Stimulated activated effector memory CD8-positive, alpha-beta T cell treated with anti-CD3 and anti-CD28 coated beads, Interleukin-12 subunit alpha, Interleukin-12 subunit beta, amount 100 ng/mL, for 72 hours (primary cell): ENCODE measurements around the gene DUSP11.

Experiments used
- ATAC-seq: fragments of 150-1000 bp; cut with Tn5 transposase; 2 replicates; pipeline ENCODE4 v1.10.0; 2021
- DNase-seq, 2 donors: peaks; one replicate each; pipeline ENCODE4 v3.0.0; 2021 to 2022; ENCODE audit warnings: low spot score in 2 of 2
- H3K27ac Mint-ChIP-seq: one replicate; pipeline ENCODE4 v1.8.0; 2022; ENCODE audit warnings: mild to moderate bottlenecking, mixed read lengths
- H3K36me3 Mint-ChIP-seq: one replicate; pipeline ENCODE4 v1.8.0; 2022; ENCODE audit warnings: mild to moderate bottlenecking, mixed read lengths
- H3K4me1 Mint-ChIP-seq: one replicate; pipeline ENCODE4 v1.8.0; 2022; ENCODE audit warnings: mixed read lengths
- H3K4me3 Mint-ChIP-seq: one replicate; pipeline ENCODE4 v1.8.0; 2022; ENCODE audit warnings: mild to moderate bottlenecking, mixed read lengths
- H3K9me3 Mint-ChIP-seq: one replicate; pipeline ENCODE4 v1.8.0; 2022; ENCODE audit warnings: mixed read lengths

DUSP11 gene

DNA sequence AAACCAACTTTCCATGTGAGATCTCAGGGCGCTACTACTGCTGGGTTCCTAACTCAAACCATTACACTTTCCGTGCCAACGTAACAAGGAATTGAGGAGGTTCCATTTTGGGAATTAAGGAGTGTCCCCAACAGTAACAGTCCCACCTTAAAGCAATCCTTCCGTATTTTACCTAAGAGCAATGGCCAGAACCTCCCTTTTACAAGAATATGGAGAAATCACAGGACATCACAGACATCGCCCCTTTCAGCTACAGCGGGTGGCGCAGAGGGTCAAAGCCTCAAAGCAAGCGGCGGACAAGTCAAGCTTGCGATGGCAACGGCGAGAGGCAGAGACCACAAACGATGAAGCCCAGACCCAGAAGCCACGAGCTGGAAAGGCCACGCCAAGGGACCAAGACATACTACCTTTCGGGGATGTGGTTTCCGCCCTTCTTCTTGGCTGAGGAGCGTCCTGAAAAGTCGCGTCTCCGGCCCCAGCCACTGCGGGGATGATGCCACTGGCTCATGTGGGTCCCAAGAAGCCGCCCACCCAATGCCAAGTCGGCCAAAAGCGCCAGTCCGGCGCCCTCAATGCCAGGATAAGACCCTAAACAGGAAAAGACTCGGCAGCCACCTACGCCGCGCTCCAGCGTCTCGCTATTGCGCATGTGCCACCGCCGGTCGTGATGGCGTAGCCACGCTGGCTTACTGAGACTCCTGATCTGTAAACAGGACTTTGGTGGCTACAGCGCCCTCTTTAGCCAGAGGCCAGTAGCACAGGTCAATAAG lies at the start of gene DUSP11:
DUSP11 (minus strand) TSS at position 637 of the 770 bp plus-strand sequence; CDS start at position 508, 129 bp downstream.
- ATAC-seq (peak; percentile 100), DNase-seq (peak; percentile 97 to 100)
- Mint-ChIP-seq H3K27ac (peak within 1 kb of the TSS; percentile 94), H3K36me3 (peaks cover 41% of the 10 kb centered on the region), H3K4me1 (peaks cover 24% of the 10 kb centered on the region), H3K9me3 (no peaks in the 10 kb centered on the region), H3K4me3 (peak within 1 kb of the TSS; percentile 94)

DNA sequence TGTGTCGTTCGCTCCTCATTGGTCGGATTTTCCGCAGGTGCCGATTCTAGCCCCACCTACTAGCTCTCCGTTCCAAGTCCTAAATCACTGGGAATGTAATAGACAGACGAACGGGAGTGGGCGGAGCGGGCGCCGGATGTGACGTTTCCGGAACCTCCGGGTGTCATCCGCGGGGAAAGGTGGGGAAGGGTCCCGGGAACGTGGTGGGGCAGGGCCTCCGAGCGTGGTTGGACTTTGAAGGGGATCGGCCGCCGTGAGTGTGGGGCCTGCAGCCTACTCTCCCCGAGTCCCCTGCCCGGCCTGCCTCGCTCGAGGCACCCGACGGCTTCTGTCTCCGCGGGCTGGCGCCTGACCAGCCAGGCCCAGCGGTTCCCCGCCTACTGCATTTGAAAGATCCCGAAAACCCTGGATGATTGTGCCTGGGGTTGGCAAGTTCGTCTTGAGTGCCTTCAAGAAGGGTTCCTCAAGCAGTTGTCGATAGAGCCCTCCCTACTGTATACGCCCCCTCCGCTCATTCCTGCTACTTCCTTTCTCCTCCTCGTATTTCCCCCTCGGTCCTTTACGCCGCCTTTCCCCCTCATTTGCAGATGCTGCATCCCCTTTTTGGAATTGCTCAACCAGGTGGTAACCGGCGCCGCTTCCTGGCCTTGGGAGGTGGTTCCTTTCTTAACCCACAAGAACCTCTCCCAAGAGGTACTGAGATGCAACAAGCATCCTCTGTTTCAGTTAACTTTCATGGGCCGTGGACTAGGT lies 49.1 kb upstream of the DUSP11 start, which contains the start of gene STAMBP:
STAMBP (plus strand) TSS at position 144 of the 753 bp plus-strand sequence. CDS start 1,896 bp downstream, outside the sequence.
- ATAC-seq, result peak; percentile 63
- Mint-ChIP-seq H3K4me1 (peaks cover 58% of the 10 kb centered on the region), H3K9me3 (no peaks in the 10 kb centered on the region), H3K36me3 (peaks cover 36% of the 10 kb centered on the region), H3K4me3 (peak within 1 kb of the TSS; percentile 96), H3K27ac (peak within 1 kb of the TSS; percentile 98)
- DNase-seq, result peak; percentile 68 to 93

DNA sequence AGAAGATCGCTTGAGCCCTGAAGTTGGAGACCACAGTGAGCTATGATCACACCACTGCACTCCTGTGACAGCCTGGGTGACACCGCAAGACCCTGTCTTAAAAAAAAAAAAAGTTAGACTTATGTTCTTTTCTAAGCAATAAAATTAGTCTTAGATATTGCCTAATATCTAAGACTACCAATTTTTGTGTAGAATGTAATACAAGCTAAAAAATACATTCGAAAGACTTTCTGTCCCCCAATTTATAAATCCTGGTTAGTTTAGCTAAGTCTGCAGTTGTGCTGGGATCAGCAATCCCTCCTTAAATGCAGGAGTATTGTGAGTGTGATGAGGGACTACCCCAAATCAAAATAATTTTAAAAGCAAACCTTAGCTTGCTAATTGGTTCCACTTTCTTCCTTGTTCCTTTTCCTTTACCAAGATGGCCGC lies 48.5 kb upstream of the DUSP11 start:
- Mint-ChIP-seq H3K4me1 (peaks cover 62% of the 10 kb centered on the region), H3K27ac (peak overlapping the region; percentile 98), H3K36me3 (peaks cover 30% of the 10 kb centered on the region), H3K9me3 (no peaks in the 10 kb centered on the region), H3K4me3 (peak overlapping the region; percentile 96)
- DNase-seq (no peak), ATAC-seq (no peak)

DNA sequence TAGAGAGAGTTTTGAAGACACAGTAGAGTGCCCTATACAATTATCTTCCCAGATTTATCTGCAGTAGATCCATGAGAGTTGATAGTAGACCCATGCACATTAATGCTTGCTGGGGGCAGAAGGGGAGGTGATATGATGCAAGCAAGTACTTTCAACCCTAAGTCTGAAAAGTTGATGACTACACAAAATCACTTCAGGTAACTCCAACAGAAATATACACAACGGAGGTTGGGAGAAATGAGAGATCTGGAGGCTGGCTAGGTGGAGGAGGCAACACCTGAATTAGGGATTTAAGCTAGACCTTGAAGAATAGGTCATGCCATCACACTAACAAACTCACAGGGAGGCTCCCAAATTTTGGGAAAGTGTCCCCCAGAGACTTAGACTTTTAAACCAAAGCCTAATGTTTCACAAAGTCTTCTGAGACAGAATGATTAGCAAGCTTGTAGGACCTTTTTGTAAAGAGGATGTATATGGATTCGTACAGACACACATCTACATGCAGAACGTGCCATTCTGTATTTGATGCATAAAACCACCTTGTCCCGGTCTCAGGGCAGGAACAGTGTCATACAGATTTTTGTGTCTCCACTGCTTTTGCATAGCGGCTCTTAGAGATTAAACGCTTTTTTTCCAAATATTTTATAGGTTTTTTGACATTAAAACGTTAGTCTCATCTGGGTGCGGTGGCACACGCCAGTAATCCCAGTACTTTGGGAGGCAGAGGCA lies 47.9 kb upstream of the DUSP11 start:
- Mint-ChIP-seq H3K27ac (peak overlapping the region; percentile 71), H3K9me3 (no peaks in the 10 kb centered on the region), H3K36me3 (peaks cover 24% of the 10 kb centered on the region), H3K4me1 (peaks cover 65% of the 10 kb centered on the region), H3K4me3 (peak overlapping the region; percentile 96)
- no peak for DNase-seq
- ATAC-seq, result no peak

DNA sequence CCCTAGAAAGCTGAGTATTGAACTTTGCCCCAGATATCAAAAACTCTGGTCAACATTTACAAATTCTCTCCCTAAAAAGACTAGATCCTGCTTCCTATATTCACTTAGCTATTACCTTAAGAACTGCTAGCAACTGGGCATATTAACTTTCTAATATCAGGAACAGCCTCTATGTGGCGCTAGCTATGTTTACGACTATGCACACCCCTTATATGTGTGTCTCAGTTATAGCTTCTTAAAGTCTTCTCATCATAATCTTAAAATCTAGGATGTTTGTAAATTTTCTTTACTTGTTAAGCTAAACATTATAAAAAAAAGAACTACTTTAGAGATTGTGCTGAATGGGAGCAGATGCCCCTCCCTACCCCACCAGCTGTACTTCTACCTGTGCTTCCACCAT lies 47.1 kb upstream of the DUSP11 start:
- Mint-ChIP-seq H3K9me3 (no peaks in the 10 kb centered on the region), H3K36me3 (peaks cover 16% of the 10 kb centered on the region), H3K4me3 (peak overlapping the region; percentile 96), H3K4me1 (peaks cover 64% of the 10 kb centered on the region), H3K27ac (peak overlapping the region; percentile 71)
- DNase-seq (no peak), ATAC-seq (no peak)

DNA sequence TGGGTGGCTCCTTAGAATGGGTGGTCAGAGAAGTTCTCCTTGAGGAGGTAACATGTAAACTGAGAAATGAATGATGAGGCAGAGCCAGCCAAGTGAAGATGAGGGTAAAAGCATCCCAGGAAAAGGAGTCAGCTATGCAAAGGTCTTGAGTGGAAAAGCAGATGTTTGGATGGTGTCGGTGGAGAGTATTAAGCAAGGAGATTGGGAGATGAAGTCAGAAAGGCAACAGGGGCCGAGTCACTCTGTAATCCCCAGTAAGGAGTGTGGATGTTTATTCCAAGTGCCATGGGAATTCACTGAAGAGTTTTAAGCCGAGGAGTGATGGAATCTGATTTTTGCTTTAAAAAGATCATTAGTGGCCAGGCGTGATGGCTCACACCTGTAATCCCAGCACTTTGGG lies 45.5 kb upstream of the DUSP11 start:
- H3K4me3 Mint-ChIP-seq, result no peak overlapping the region
- DNase-seq, result no peak
- H3K4me1 Mint-ChIP-seq, result peaks cover 64% of the 10 kb centered on the region

DNA sequence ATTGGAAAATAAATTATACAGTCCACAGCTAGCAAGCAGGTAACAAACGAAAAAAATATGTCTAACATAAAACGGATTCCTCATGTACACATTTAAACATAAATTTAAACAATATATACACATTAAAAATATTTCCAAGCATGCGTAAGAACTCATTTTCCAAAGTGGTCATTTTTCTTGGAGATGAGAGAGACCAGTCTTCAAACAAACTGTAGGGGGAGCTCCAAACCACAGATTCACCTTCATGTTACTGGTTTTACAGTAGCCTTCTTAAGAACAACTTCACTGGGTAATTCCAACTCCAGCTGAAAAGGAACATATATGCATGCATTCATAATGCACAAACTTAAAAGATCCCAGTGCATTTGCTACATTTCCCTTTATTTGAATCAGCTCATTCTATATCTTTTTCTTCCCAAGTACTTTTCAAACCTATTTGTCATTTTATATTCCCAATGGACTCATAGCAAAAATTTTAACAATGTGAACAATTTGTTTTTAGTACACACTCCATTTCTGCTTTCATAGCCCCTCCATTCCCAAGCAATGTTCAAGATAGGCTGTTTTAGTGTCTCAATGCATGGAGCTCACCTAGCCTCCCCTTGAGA lies 44.1 kb upstream of the DUSP11 start:
- Mint-ChIP-seq H3K4me1 (peaks cover 52% of the 10 kb centered on the region), H3K4me3 (no peak overlapping the region), H3K9me3 (no peaks in the 10 kb centered on the region), H3K36me3 (no peaks in the 10 kb centered on the region), H3K27ac (no peak overlapping the region)
- DNase-seq, result no peak
- ATAC-seq, result no peak

More for the DNA sequence above, 45.5 kb upstream of the DUSP11 start:
- H3K36me3 Mint-ChIP-seq, result no peaks in the 10 kb centered on the region
- no peak for ATAC-seq
- no peaks in the 10 kb centered on the region for H3K9me3 Mint-ChIP-seq
- no peak overlapping the region for H3K27ac Mint-ChIP-seq

DNA sequence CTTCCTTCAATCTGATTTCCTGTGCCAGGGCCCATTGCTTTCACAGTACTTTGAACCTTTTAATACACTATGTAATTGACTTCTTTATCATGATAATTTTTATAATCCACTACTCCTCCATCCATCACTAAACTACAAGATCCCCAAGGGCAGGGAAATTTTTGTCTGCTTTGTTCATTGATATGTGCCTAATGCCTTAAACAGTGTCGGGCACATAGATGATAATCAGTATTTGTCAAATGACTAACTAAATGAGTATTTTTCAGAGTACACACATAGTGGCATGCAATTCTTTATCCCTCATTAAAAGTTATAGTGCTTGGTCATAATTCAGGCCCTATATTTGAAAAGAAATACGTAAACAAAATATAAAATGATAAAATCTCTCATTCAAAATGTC lies 43.5 kb upstream of the DUSP11 start:
- Mint-ChIP-seq H3K4me3 (no peak overlapping the region), H3K4me1 (peaks cover 46% of the 10 kb centered on the region), H3K27ac (no peak overlapping the region), H3K9me3 (no peaks in the 10 kb centered on the region), H3K36me3 (no peaks in the 10 kb centered on the region)
- DNase-seq (no peak), ATAC-seq (no peak)

DNA sequence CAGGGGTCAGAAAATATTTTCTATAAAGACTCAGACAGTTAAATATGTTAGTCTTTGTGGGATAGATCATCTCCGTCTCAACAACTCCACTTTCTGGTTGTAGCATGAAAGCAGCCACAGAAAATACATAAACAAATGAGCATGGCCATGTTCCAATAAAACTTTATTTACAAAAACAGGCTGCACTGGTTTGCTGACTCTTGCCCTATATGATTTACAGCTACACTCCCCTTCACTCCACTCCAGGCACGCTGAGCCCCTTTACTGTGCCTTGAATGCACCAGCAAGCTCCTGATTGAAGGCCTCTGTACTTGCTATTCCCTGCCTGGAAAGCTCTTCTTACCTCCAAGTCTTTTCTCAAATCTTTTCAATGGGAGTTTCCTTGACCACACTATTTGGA lies 43.1 kb upstream of the DUSP11 start:
- ATAC-seq (no peak), DNase-seq (no peak)
- no peaks in the 10 kb centered on the region for H3K36me3 Mint-ChIP-seq
- H3K9me3 Mint-ChIP-seq, result no peaks in the 10 kb centered on the region
- H3K27ac Mint-ChIP-seq, result no peak overlapping the region
- no peak overlapping the region for H3K4me3 Mint-ChIP-seq
- peaks cover 45% of the 10 kb centered on the region for H3K4me1 Mint-ChIP-seq

DNA sequence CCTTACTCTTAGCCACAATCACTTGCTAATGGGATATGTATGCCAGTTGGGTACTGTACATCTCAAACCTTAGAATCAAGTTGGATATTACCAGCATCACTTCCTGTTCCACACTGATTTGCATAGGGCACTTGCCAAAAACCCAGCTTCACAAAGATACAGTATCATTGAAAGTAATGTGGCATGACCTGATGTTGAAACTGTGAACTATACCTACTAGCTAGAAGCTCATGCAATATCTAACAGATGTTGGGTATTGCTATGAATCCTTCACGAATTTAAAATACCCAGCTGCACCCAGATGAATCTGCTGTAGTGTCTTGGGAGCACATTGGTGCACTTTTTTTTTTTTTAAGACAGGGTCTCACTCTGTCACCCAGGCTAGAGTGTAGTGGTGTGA lies 42.4 kb upstream of the DUSP11 start:
- Mint-ChIP-seq H3K27ac (no peak overlapping the region), H3K4me3 (peak overlapping the region; percentile 55), H3K9me3 (no peaks in the 10 kb centered on the region), H3K4me1 (peaks cover 38% of the 10 kb centered on the region), H3K36me3 (no peaks in the 10 kb centered on the region)
- ATAC-seq, result peak; percentile 68
- DNase-seq, result no peak

DNA sequence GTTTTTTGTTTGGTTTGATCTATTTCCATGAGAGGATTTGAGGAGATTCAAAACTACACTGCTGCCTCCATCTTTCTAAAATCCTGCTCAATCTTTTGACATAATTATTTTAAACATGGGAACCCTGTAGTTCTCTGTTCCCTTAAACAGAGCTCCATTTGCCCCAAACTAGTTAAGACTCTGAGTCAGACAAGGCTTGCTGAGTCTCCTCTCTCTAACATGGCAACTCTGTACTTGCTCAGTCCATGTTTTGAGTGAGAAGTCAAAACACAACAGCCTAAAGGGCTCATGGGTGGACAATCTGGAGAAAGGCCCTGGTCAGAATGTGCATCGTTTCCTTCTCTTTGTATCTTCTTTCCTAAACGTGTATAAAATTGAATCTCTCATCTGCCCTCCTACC lies 41.8 kb upstream of the DUSP11 start:
- Mint-ChIP-seq H3K4me1 (peaks cover 36% of the 10 kb centered on the region), H3K27ac (peak overlapping the region; percentile 79), H3K9me3 (no peaks in the 10 kb centered on the region), H3K36me3 (no peaks in the 10 kb centered on the region), H3K4me3 (peak overlapping the region; percentile 55)
- ATAC-seq (peak; percentile 62), DNase-seq (no peak)

DNA sequence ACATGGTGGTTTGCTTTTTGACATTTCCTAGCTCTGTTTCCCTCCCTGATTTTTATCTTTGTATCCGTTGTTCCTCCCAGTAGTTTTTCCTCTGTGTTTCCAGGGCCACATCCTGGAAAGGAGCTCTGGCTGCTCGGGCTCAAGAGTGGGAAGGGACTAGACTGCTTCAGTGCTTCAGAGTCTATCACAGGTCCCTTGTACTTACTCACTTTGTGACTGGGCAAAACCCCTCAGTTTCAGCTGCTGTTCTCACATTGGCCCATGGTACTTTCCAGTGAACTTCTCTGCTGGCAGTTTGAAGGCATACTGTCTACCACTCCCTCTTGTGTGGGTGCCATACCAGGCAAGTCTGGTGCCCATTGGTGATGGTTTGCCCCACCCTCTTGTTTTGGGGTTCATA lies 41.3 kb upstream of the DUSP11 start:
- Mint-ChIP-seq H3K36me3 (no peaks in the 10 kb centered on the region), H3K27ac (peak overlapping the region; percentile 79), H3K9me3 (no peaks in the 10 kb centered on the region), H3K4me3 (peak overlapping the region; percentile 55), H3K4me1 (peaks cover 36% of the 10 kb centered on the region)
- DNase-seq (peak in 1 of 2 donors; percentile 71), ATAC-seq (peak; percentile 97)

DNA sequence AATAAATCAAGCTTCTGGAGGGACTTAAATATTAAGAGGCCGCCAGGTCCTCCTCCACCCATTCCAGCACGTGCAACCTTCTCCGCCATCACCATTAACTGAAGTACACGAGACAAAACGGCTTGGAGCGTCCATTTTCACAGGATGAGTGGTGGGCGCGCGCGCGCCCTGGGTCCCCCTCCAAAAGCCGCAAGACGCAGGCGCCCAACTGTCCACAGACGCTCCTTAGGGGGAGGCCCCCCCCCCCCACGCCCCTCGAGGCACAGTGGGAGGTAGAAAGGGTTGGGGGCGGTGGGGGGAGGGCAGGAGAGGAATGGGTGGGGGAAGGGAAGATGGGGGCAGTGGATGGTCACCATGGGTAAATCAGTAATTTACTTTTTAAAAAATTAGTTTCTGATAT lies 38.4 kb upstream of the DUSP11 start:
- H3K36me3 Mint-ChIP-seq, result no peaks in the 10 kb centered on the region
- H3K4me1 Mint-ChIP-seq, result peaks cover 32% of the 10 kb centered on the region
- H3K27ac Mint-ChIP-seq, result no peak overlapping the region
- no peaks in the 10 kb centered on the region for H3K9me3 Mint-ChIP-seq
- no peak for ATAC-seq
- no peak for DNase-seq
- H3K4me3 Mint-ChIP-seq, result no peak overlapping the region

DNA sequence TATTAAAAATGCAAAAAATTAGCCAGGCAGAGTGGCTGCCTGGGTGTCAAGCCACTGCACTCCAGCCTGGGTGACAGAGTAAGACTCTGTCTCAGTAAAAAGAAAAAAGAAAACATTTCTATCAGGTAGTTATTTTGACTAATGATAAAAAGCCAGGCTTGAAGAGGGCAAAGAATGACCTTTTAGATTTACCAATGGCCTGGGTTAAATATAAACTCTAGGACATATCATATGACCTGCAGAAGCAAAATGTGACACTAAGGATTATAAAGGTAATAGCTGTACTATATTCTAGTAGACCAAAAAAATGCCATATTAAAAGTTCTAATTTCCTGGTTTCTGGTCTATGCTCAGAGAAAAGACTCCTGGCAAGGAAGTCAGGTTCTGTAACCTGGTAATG lies 32.7 kb upstream of the DUSP11 start:
- DNase-seq (no peak), ATAC-seq (no peak)
- H3K9me3 Mint-ChIP-seq, result no peaks in the 10 kb centered on the region
- H3K27ac Mint-ChIP-seq, result no peak overlapping the region
- H3K4me3 Mint-ChIP-seq, result no peak overlapping the region
- H3K4me1 Mint-ChIP-seq, result peaks cover 6% of the 10 kb centered on the region
- no peaks in the 10 kb centered on the region for H3K36me3 Mint-ChIP-seq

DNA sequence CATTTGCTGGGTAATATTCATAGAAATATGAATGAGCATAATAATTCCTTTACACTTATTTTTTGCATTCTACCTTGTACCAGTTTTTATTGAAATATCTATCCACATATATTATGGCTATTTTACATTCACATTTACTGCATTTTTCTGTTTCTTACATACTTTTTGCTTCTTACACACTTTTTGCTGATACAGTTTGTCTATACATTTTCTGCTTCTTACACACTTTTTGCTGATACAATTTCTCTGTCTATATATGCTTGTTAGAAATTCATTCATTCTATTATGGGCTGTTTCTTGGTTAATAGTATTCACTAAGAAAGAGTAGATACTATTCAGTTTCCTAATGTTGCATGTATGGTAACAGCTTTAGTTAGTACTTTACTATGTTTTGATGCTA lies 32.0 kb upstream of the DUSP11 start:
- DNase-seq, result no peak
- H3K4me3 Mint-ChIP-seq, result no peak overlapping the region
- no peak for ATAC-seq
- no peaks in the 10 kb centered on the region for H3K9me3 Mint-ChIP-seq
- no peaks in the 10 kb centered on the region for H3K36me3 Mint-ChIP-seq
- no peak overlapping the region for H3K27ac Mint-ChIP-seq
- H3K4me1 Mint-ChIP-seq, result peaks cover 6% of the 10 kb centered on the region
